ENCODE measurements around the gene E2F6.

Gene E2F6

GRCh38 chr2:11505652-11506610, 40.0 kb upstream of the E2F6 start:
- no peak overlapping the region for H3K4me3 ChIP-seq (ENCODE audit: low read length)
- H3K4ac ChIP-seq (ENCODE audit: low read depth, low read length), result no peak overlapping the region
- H2BK120ac ChIP-seq (ENCODE audit: low read depth, low read length), result no peak overlapping the region
- WGBS (ENCODE audit: extremely low coverage, insufficient coverage, low lambda C conversion rate), result no CpG with 5 or more reads among the region's 11 CpGs
- H2AK5ac ChIP-seq (ENCODE audit: low read length), result no peak overlapping the region
- peaks cover 3% of the 10 kb centered on the region for H3K79me1 ChIP-seq (ENCODE audit: low read length)
- no peaks in the 10 kb centered on the region for H3K4me1 ChIP-seq (ENCODE audit: control insufficient read depth, low read depth, low read length)
- H3K18ac ChIP-seq (ENCODE audit: low read length), result no peak overlapping the region
- H2BK5ac ChIP-seq (ENCODE audit: low read length), result no peak overlapping the region
- no peak overlapping the region for H3K4me2 ChIP-seq (ENCODE audit: low read length)
- H3K36me3 ChIP-seq (ENCODE audit: control insufficient read depth, insufficient read depth, low read length), result no peaks in the 10 kb centered on the region
- H3K27ac ChIP-seq (ENCODE audit: low read depth, low read length), result no peak overlapping the region
- DNase-seq, result no peak
- H3K23ac ChIP-seq (ENCODE audit: low read length), result no peak overlapping the region
- H2BK15ac ChIP-seq (replicated peaks; ENCODE audit: low read depth), result no peak overlapping the region
- H3K79me2 ChIP-seq (ENCODE audit: control insufficient read depth, insufficient read depth, low read length), result peaks cover 2% of the 10 kb centered on the region
- no peaks in the 10 kb centered on the region for H3K27me3 ChIP-seq (ENCODE audit: insufficient read depth, low read length, poor library complexity)
- H3K9ac ChIP-seq (ENCODE audit: low read length), result no peak overlapping the region
- H3K56ac ChIP-seq (ENCODE audit: low read length), result no peak overlapping the region
- H4K5ac ChIP-seq (ENCODE audit: low read length), result no peak overlapping the region
- H4K8ac ChIP-seq (ENCODE audit: low read depth, low read length), result no peak overlapping the region

- no peak overlapping the region for H3K23ac ChIP-seq (ENCODE audit: low read length)
- peaks cover 2% of the 10 kb centered on the region for H3K79me2 ChIP-seq (ENCODE audit: control insufficient read depth, insufficient read depth, low read length)
- H3K27ac ChIP-seq (ENCODE audit: low read depth, low read length), result no peak overlapping the region
- no peak overlapping the region for H2BK15ac ChIP-seq (replicated peaks; ENCODE audit: low read depth)
- no peak overlapping the region for H3K4ac ChIP-seq (ENCODE audit: low read depth, low read length)
- H3K27me3 ChIP-seq (ENCODE audit: insufficient read depth, low read length, poor library complexity), result no peaks in the 10 kb centered on the region
- no CpG with 5 or more reads among the region's 8 CpGs for WGBS (ENCODE audit: extremely low coverage, insufficient coverage, low lambda C conversion rate)
- no peak overlapping the region for H3K18ac ChIP-seq (ENCODE audit: low read length)
- H2AK5ac ChIP-seq (ENCODE audit: low read length), result no peak overlapping the region
- DNase-seq, result no peak
- peaks cover 3% of the 10 kb centered on the region for H3K79me1 ChIP-seq (ENCODE audit: low read length)
- no peaks in the 10 kb centered on the region for H3K36me3 ChIP-seq (ENCODE audit: control insufficient read depth, insufficient read depth, low read length)
- no peak overlapping the region for H3K4me2 ChIP-seq (ENCODE audit: low read length)
- no peak overlapping the region for H4K8ac ChIP-seq (ENCODE audit: low read depth, low read length)
- H4K5ac ChIP-seq (ENCODE audit: low read length), result no peak overlapping the region
- H3K4me1 ChIP-seq (ENCODE audit: control insufficient read depth, low read depth, low read length), result peaks cover 3% of the 10 kb centered on the region
- no peak overlapping the region for H2BK5ac ChIP-seq (ENCODE audit: low read length)
- H2BK120ac ChIP-seq (ENCODE audit: low read depth, low read length), result no peak overlapping the region
- H3K9ac ChIP-seq (ENCODE audit: low read length), result no peak overlapping the region
- no peak overlapping the region for H3K4me3 ChIP-seq (ENCODE audit: low read length)
- H3K56ac ChIP-seq (ENCODE audit: low read length), result no peak overlapping the region
These were observed 37.5 kb upstream of the E2F6 start for GRCh38 chr2:11503354-11503927.

- Histone ChIP-seq H2BK15ac (replicated peaks; ENCODE audit: low read depth) (no peak overlapping the region), H2BK5ac (ENCODE audit: low read length) (no peak overlapping the region), H3K4ac (ENCODE audit: low read depth, low read length) (no peak overlapping the region), H3K56ac (ENCODE audit: low read length) (no peak overlapping the region), H3K9ac (ENCODE audit: low read length) (no peak overlapping the region), H3K23ac (ENCODE audit: low read length) (no peak overlapping the region), H2BK120ac (ENCODE audit: low read depth, low read length) (no peak overlapping the region), H3K36me3 (ENCODE audit: control insufficient read depth, insufficient read depth, low read length) (no peaks in the 10 kb centered on the region), H3K27ac (ENCODE audit: low read depth, low read length) (no peak overlapping the region), H4K5ac (ENCODE audit: low read length) (no peak overlapping the region), H3K79me2 (ENCODE audit: control insufficient read depth, insufficient read depth, low read length) (peaks cover 2% of the 10 kb centered on the region), H2AK5ac (ENCODE audit: low read length) (no peak overlapping the region), H3K18ac (ENCODE audit: low read length) (no peak overlapping the region), H3K4me1 (ENCODE audit: control insufficient read depth, low read depth, low read length) (peaks cover 3% of the 10 kb centered on the region), H3K4me2 (ENCODE audit: low read length) (no peak overlapping the region), H3K79me1 (ENCODE audit: low read length) (peaks cover 3% of the 10 kb centered on the region), H3K27me3 (ENCODE audit: insufficient read depth, low read length, poor library complexity) (no peaks in the 10 kb centered on the region), H4K8ac (ENCODE audit: low read depth, low read length) (no peak overlapping the region), H3K4me3 (ENCODE audit: low read length) (no peak overlapping the region)
- WGBS (ENCODE audit: extremely low coverage, insufficient coverage, low lambda C conversion rate), result no CpG with 5 or more reads among the region's 4 CpGs
- no peak for DNase-seq
These were observed 36.9 kb upstream of the E2F6 start for GRCh38 chr2:11502740-11503292.

- H3K9ac ChIP-seq (ENCODE audit: low read length), result no peak overlapping the region
- no peak overlapping the region for H2AK5ac ChIP-seq (ENCODE audit: low read length)
- no peak overlapping the region for H2BK5ac ChIP-seq (ENCODE audit: low read length)
- no peak overlapping the region for H3K4me2 ChIP-seq (ENCODE audit: low read length)
- H3K4me1 ChIP-seq (ENCODE audit: control insufficient read depth, low read depth, low read length), result peaks cover 7% of the 10 kb centered on the region
- no peak overlapping the region for H3K56ac ChIP-seq (ENCODE audit: low read length)
- no peak overlapping the region for H3K4me3 ChIP-seq (ENCODE audit: low read length)
- no peak overlapping the region for H3K18ac ChIP-seq (ENCODE audit: low read length)
- H3K23ac ChIP-seq (ENCODE audit: low read length), result no peak overlapping the region
- H2BK15ac ChIP-seq (replicated peaks; ENCODE audit: low read depth), result no peak overlapping the region
- no peak overlapping the region for H4K5ac ChIP-seq (ENCODE audit: low read length)
- H3K4ac ChIP-seq (ENCODE audit: low read depth, low read length), result no peak overlapping the region
- no peak overlapping the region for H4K8ac ChIP-seq (ENCODE audit: low read depth, low read length)
- no CpG with 5 or more reads among the region's 5 CpGs for WGBS (ENCODE audit: extremely low coverage, insufficient coverage, low lambda C conversion rate)
- no peaks in the 10 kb centered on the region for H3K27me3 ChIP-seq (ENCODE audit: insufficient read depth, low read length, poor library complexity)
- H3K79me1 ChIP-seq (ENCODE audit: low read length), result peaks cover 3% of the 10 kb centered on the region
- no peak overlapping the region for H3K27ac ChIP-seq (ENCODE audit: low read depth, low read length)
- H3K36me3 ChIP-seq (ENCODE audit: control insufficient read depth, insufficient read depth, low read length), result no peaks in the 10 kb centered on the region
- no peak for DNase-seq
- peaks cover 2% of the 10 kb centered on the region for H3K79me2 ChIP-seq (ENCODE audit: control insufficient read depth, insufficient read depth, low read length)
- no peak overlapping the region for H2BK120ac ChIP-seq (ENCODE audit: low read depth, low read length)
These were observed 34.8 kb upstream of the E2F6 start for GRCh38 chr2:11500702-11501303.

- peaks cover 6% of the 10 kb centered on the region for H3K79me2 ChIP-seq (ENCODE audit: control insufficient read depth, insufficient read depth, low read length)
- H3K79me1 ChIP-seq (ENCODE audit: low read length), result peaks cover 9% of the 10 kb centered on the region
- no peaks in the 10 kb centered on the region for H3K36me3 ChIP-seq (ENCODE audit: control insufficient read depth, insufficient read depth, low read length)
- no peak overlapping the region for H3K9ac ChIP-seq (ENCODE audit: low read length)
- H3K23ac ChIP-seq (ENCODE audit: low read length), result no peak overlapping the region
- H3K27ac ChIP-seq (ENCODE audit: low read depth, low read length), result no peak overlapping the region
- H2BK15ac ChIP-seq (replicated peaks; ENCODE audit: low read depth), result no peak overlapping the region
- H2BK120ac ChIP-seq (ENCODE audit: low read depth, low read length), result no peak overlapping the region
- H3K4me3 ChIP-seq (ENCODE audit: low read length), result no peak overlapping the region
- H4K5ac ChIP-seq (ENCODE audit: low read length), result no peak overlapping the region
- peaks cover 11% of the 10 kb centered on the region for H3K4me1 ChIP-seq (ENCODE audit: control insufficient read depth, low read depth, low read length)
- H3K18ac ChIP-seq (ENCODE audit: low read length), result no peak overlapping the region
- H4K8ac ChIP-seq (ENCODE audit: low read depth, low read length), result no peak overlapping the region
- H2AK5ac ChIP-seq (ENCODE audit: low read length), result no peak overlapping the region
- H3K4ac ChIP-seq (ENCODE audit: low read depth, low read length), result no peak overlapping the region
- peak; percentile 30 for DNase-seq
- H3K56ac ChIP-seq (ENCODE audit: low read length), result no peak overlapping the region
- no CpG with 5 or more reads among the region's 4 CpGs for WGBS (ENCODE audit: extremely low coverage, insufficient coverage, low lambda C conversion rate)
- no peak overlapping the region for H2BK5ac ChIP-seq (ENCODE audit: low read length)
- no peak overlapping the region for H3K4me2 ChIP-seq (ENCODE audit: low read length)
- no peaks in the 10 kb centered on the region for H3K27me3 ChIP-seq (ENCODE audit: insufficient read depth, low read length, poor library complexity)
These were observed 33.3 kb upstream of the E2F6 start for GRCh38 chr2:11499081-11499743.
